ENCODE measurements around the gene TAF9.
A peak's percentile ranks its signal among the peaks of the same experiment; 100 is the strongest.
"Not testable (repeated sequence)": the region's sequence is repeated elsewhere in the genome, so short reads cannot be mapped to it uniquely, and the experiment has no call there.

TAF9 gene

DNA sequence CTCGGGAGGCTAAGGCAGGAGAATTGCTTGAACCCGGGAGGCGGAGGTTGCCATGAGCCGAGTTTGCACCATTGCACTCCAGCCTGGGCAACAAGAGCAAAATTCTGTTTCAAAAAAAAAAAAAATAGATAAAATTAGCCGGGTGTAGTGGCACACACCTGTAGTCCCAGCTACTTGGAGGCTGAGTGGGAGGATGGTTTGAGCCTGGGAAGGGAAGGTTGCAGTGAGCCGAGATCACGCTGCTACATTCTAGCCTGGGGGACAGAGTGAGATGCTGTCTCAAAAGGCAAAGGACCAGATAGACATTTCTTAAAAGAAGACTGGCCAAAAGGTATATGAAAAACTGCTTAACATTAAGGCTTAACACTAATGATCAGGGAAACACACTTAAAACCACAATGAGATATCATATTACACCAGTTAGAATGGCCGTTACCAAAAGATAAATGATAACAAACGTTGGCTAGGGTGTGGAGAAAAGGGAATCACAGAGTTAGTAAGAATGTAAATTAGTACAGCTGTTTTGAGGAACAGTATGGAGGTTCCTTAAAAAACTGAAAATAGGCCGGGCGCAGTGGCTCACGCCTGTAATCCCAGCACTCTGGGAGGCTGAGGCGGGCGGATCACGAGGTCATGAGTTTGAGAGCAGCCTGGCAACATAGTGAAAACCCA lies 35.5 kb upstream of the TAF9 start:
- TF ChIP-seq, protein P1, sequence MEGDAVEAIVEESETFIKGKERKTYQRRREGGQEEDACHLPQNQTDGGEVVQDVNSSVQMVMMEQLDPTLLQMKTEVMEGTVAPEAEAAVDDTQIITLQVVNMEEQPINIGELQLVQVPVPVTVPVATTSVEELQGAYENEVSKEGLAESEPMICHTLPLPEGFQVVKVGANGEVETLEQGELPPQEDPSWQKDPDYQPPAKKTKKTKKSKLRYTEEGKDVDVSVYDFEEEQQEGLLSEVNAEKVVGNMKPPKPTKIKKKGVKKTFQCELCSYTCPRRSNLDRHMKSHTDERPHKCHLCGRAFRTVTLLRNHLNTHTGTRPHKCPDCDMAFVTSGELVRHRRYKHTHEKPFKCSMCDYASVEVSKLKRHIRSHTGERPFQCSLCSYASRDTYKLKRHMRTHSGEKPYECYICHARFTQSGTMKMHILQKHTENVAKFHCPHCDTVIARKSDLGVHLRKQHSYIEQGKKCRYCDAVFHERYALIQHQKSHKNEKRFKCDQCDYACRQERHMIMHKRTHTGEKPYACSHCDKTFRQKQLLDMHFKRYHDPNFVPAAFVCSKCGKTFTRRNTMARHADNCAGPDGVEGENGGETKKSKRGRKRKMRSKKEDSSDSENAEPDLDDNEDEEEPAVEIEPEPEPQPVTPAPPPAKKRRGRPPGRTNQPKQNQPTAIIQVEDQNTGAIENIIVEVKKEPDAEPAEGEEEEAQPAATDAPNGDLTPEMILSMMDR (IDR thresholded peaks at IDR 0.05; ENCODE audit: borderline replicate concordance, control extremely low read depth, extremely low read depth, insufficient read depth, missing control alignments), result no peak
- in situ Hi-C loops (cut with MboI; ENCODE audit: low sequenced_read_pairs, unreplicated experiment), result no loop called here
- no peak for DNase-seq (ENCODE audit: low spot score)

DNA sequence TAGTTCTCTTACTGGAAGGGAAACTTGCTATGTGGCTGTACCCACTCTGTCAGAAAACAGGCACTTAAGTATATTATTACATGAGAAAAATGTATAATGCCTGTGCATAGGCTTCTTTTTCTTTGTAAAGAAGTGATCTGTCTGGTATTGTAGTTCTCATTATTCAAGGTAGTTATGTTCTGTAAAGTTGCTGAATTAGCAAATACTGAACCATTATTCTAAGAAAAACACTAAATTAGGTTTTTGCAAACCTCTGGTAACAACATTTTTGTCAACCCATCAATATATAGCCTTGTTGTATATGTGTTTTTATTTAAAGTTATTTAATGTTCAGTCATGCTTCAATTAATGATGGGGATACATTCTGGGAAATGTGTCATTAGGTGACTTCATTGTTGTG lies 9.1 kb upstream of the TAF9 start:
- TF ChIP-seq, protein P1 (IDR thresholded peaks at IDR 0.05; ENCODE audit: borderline replicate concordance, control extremely low read depth, extremely low read depth, insufficient read depth, missing control alignments), result no peak
- no peak for DNase-seq (ENCODE audit: low spot score)
- in situ Hi-C loops (cut with MboI; ENCODE audit: low sequenced_read_pairs, unreplicated experiment), result no loop called here

DNA sequence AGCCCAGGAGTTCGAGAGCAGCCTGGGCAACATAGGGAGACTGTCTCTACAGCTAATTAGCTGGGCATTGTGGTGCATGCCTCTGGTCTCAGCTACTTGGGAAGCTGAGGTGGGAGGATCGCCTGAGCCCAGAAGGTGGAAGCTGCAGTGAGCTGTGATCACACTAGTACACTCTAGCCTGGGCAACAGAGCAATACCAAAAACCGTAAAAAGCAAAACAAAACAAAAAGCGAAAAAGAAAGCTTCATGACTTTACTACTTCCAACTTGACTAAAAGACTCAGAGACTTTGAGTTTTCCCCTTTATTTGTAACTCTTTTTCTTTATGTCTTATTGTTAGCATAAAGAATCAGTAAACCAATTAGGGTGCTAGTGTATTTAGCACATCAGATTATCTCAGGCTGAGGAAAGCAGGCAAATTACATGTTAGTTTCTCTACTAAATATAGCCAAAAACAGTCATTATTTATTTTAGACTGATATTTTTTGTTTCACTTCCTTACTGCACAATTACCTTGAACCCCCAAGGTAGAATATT lies 5.7 kb upstream of the TAF9 start:
- TF ChIP-seq, protein P1 (IDR thresholded peaks at IDR 0.05; ENCODE audit: borderline replicate concordance, control extremely low read depth, extremely low read depth, insufficient read depth, missing control alignments), result no peak
- in situ Hi-C loops (cut with MboI; ENCODE audit: low sequenced_read_pairs, unreplicated experiment), result loop anchor here (25.0 kb wide), 1 partner anchor 288 kb away; the partner anchor contains the start of gene SLC30A5
- DNase-seq (ENCODE audit: low spot score), result peak; percentile 49

DNA sequence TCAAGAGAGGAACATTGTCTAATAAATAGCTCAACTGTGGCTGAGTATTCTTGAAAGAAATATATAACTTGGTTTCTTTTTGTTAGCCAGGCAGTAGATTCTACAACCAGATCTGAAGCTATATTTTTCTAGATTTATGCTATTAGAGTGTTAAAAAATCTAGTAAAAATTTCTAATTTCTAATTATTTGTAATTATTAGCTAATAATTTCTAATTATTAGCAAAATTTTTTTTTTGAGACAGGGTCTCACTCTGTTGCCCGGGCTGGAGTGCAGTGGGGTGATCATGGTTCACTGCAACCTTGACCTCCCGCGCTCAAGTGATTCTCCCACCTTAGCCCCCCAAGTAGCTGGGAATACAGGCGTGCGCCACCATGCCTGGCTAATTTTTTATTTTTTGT lies 3.1 kb upstream of the TAF9 start:
- TF ChIP-seq, protein P1 (IDR thresholded peaks at IDR 0.05; ENCODE audit: borderline replicate concordance, control extremely low read depth, extremely low read depth, insufficient read depth, missing control alignments), result no peak
- in situ Hi-C loops (cut with MboI; ENCODE audit: low sequenced_read_pairs, unreplicated experiment), result loop anchor here (25.0 kb wide), 1 partner anchor 285 kb away; the partner anchor contains the start of gene SLC30A5
- no peak for DNase-seq (ENCODE audit: low spot score)

DNA sequence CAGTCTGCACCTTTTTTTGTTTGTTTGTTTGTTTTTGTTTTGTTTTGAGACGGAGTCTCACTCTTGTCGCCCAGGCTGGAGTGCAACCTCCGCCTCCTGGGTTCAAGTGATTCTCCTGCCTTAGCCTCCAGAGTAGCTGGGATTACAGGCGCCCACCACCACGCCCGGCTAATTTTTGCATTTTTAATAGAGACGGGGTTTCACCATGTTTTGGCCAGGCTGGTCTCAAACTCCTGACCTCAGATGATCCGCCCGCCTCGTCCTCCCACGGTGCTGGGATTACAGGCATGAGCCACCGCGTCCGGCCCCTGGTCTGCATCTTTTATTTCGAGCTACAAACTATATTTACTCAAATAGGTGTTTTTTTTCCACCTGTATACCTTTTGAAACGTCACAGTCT lies 1.0 kb upstream of the TAF9 start:
- in situ Hi-C loops (cut with MboI; ENCODE audit: low sequenced_read_pairs, unreplicated experiment), result loop anchor here (25.0 kb wide), 1 partner anchor 283 kb away; the partner anchor contains the start of gene SLC30A5
- DNase-seq (ENCODE audit: low spot score), result not testable (repeated sequence)

DNA sequence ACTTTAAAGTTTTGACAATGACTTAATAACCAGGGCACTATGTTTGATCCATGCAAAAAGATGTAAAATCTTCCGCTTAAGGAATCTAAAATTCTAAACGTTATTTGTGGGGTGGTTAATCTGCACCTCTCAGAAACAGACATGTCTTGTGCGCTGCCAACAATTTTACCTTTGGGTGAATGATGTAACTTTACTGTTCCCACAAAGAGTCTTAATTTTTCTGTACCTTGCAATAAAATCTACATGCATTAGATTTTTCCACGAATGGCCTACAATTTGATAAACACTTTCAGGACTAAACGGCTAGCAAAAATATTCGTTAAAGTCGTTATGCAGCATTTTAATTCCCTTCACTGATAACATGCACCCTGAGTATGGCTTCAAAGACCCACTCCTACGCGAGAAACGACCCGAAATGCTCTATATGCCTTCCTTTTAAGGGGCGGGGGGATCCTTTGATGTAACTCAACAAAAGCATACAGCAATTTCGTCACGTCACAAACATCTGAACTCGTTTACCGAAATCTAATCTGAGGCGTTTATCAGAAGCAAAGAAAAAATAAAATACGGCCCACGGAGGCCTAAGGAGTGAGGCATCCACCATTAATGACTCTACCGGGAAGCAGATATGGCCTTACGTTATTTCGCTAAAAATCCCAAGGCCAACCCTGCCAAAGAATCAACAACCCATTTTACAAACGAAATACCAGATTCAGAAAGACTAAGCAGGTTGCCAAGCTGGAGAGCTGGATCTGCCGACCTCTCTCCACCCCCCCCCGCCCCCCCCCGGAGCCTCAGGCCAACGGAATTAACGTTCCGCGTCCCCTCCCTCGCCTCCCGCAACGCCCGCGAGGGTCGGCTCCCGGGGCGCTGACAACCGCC lies 621 bp downstream of the TAF9 start:
- TF ChIP-seq, protein P1 (IDR thresholded peaks at IDR 0.05; ENCODE audit: borderline replicate concordance, control extremely low read depth, extremely low read depth, insufficient read depth, missing control alignments), result no peak
- in situ Hi-C loops (cut with MboI; ENCODE audit: low sequenced_read_pairs, unreplicated experiment), result loop anchor here (25.0 kb wide), 1 partner anchor 281 kb away; the partner anchor contains the start of gene SLC30A5
- DNase-seq (ENCODE audit: low spot score), result peak; percentile 22
